ENCODE results near the gene NSUN6.

GRCh38 chr10:18508587-18508986, 142.8 kb downstream of the NSUN6 start:
- no peak for TF ChIP-seq TAF1 (IDR thresholded peaks at IDR 0.05; ENCODE audit: borderline replicate concordance, low read depth, low read length)
- TF ChIP-seq CTCF (IDR thresholded peaks at IDR 0.05 in 2 of 3, conservative IDR thresholded peaks at IDR 0.05 in 1 of 3; ENCODE audit: control insufficient read depth in 2 of 3, extremely low read depth in 1 of 3, insufficient read depth in 1 of 3, low read depth in 3 of 3, low read length in 3 of 3), result no peak
- TF ChIP-seq MLLT1 (IDR thresholded peaks at IDR 0.05), result no peak
- no peak for TF ChIP-seq SRF (IDR thresholded peaks at IDR 0.05; ENCODE audit: low read depth in 2 of 2, low read length in 2 of 2)
- no peak for TF ChIP-seq CEBPB (IDR thresholded peaks at IDR 0.05; ENCODE audit: borderline replicate concordance in 1 of 2, low read depth in 2 of 2, low read length in 2 of 2)
- no peak for TF ChIP-seq CHD4 (IDR thresholded peaks at IDR 0.05)
- TF ChIP-seq BHLHE40 (IDR thresholded peaks at IDR 0.05; ENCODE audit: borderline replicate concordance in 1 of 2, low read depth in 2 of 2, low read length in 1 of 2), result no peak
- TF ChIP-seq STAT3 (IDR thresholded peaks at IDR 0.05; ENCODE audit: low read depth, low read length), result no peak
- no peak for TF ChIP-seq NR2F1 (conservative IDR thresholded peaks at IDR 0.05)
- TF ChIP-seq FOXK2 (IDR thresholded peaks at IDR 0.05), result no peak

All from GM12878 (cell line).